Activated naive CD8-positive, alpha-beta T cell treated with anti-CD3 and anti-CD28 coated beads, Interleukin-2, amount 10 ng/mL, durations not matched to agents 7 days and 5 days (primary cell): Measurements from ENCODE around the gene STBD1. TPM values are rescaled to one million over a fixed set of nuclear protein-coding genes. Genes with fewer than 3 reads are reported as not detected.
"Not testable (repeated sequence)": the region's sequence is repeated elsewhere in the genome, so short reads cannot be mapped to it uniquely, and the experiment has no call there.

Source experiments
- ATAC-seq: fragments of 150-1000 bp; cut with Tn5 transposase; one replicate; pipeline ENCODE4 v1.10.0; 2021; ENCODE audit warnings: low read depth, moderate library complexity
- POLR2A ChIA-PET: fragments of 350-600 bp; sonication (Branson Sonifier 250); formaldehyde crosslinking; loops from one replicate; lab custom pipeline; 2021; ENCODE audit warnings: antibody characterized with exemption; lab: Charles Lee
- DNase-seq: peaks from one replicate; pipeline ENCODE4 v3.0.0; 2021
- H3K27ac Mint-ChIP-seq: one replicate; pipeline ENCODE4 v1.8.0; 2022; ENCODE audit warnings: mild to moderate bottlenecking, mixed read lengths
- H3K27me3 Mint-ChIP-seq: one replicate; pipeline ENCODE4 v1.8.0; 2022; ENCODE audit warnings: mild to moderate bottlenecking, moderate library complexity, mixed read lengths
- H3K36me3 Mint-ChIP-seq: one replicate; pipeline ENCODE4 v1.8.0; 2021; ENCODE audit warnings: mild to moderate bottlenecking, mixed read lengths
- H3K4me1 Mint-ChIP-seq: one replicate; pipeline ENCODE4 v1.8.0; 2021; ENCODE audit warnings: mixed read lengths
- H3K4me3 Mint-ChIP-seq: one replicate; pipeline ENCODE4 v1.8.0; 2022; ENCODE audit warnings: mild to moderate bottlenecking, moderate library complexity, mixed read lengths
- H3K9me3 Mint-ChIP-seq: one replicate; pipeline ENCODE4 v1.8.0; 2021; ENCODE audit warnings: mixed read lengths
- total RNA-seq, 2 experiments: library from RNA; stranded (reverse); gene quantifications; one replicate each; pipeline ENCODE4 v1.2.3, GENCODE V29; 2021

STBD1 gene
- total RNA-seq, 2 experiments from 2014 or later, result 0.44 to 0.68 TPM

DNA sequence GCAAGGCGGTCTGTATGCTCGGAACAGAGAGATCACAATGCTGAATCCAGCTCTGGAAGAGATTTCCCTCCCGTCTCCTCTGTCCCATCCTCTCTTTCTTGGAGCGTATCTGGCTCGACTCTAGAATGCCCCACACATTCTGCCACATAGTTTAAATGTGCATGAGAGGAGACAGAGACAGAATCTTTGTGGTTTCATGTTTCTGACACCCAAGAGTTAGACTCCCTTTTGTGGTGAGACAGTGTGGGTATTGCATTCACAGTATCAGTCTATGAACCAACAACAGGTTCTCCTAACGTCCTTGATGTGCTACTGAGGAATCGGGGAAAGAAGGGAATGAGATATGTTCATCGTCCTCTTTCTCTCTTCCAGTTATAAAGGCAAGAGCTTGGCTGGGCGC is 29.7 kb upstream of the STBD1 start:
- POLR2A ChIA-PET, result no interaction called here
- Mint-ChIP-seq H3K27me3 (peaks cover 21% of the 10 kb centered on the region), H3K4me3 (no peak overlapping the region), H3K36me3 (no peaks in the 10 kb centered on the region), H3K9me3 (no peaks in the 10 kb centered on the region), H3K4me1 (peaks cover 2% of the 10 kb centered on the region), H3K27ac (no peak overlapping the region)
- DNase-seq (no peak), ATAC-seq (no peak)

DNA sequence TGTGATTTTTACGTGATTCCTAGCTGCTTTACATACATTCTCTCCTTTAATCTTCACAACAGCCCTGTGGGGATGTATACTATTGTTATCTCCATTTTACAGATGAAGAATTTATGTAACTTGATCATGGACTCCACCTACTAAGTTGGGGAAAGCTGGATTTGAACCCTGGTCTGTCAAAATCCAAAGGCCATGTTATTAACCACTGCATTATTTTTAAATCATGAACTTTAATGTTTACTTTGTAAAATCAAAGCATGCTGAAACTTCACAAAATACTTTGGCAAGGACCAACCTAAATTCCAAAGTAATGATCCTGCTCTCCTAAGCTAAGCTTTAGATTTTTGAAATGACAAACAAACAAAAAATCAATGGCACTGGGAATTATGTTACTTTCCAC is 28.9 kb upstream of the STBD1 start:
- H3K27me3 Mint-ChIP-seq, result peaks cover 21% of the 10 kb centered on the region
- no peaks in the 10 kb centered on the region for H3K9me3 Mint-ChIP-seq
- H3K27ac Mint-ChIP-seq, result no peak overlapping the region
- POLR2A ChIA-PET, result no interaction called here
- no peak overlapping the region for H3K4me3 Mint-ChIP-seq
- ATAC-seq, result no peak
- H3K36me3 Mint-ChIP-seq, result no peaks in the 10 kb centered on the region
- no peak for DNase-seq
- H3K4me1 Mint-ChIP-seq, result peaks cover 2% of the 10 kb centered on the region

DNA sequence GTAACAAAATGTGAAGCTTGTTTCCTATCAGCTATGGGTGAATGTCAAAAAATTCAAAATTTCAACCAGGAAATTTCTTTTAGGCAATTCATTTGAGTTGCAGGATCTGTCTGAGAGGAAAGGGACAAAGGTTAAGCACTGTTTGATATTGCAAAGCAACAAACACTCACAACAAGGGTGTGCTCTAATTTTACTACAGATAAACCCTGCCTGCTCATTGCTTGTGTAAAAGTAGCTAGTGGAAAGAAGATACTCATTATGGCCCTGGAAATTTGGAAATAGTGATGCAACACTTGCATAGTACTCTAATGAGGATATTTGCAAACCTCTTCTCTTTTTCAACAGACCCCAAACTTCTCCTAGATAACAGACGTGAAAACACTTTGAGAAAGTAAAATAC is 27.9 kb upstream of the STBD1 start:
- ATAC-seq, result no peak
- no peak overlapping the region for H3K4me3 Mint-ChIP-seq
- H3K9me3 Mint-ChIP-seq, result no peaks in the 10 kb centered on the region
- H3K27ac Mint-ChIP-seq, result no peak overlapping the region
- no peaks in the 10 kb centered on the region for H3K36me3 Mint-ChIP-seq
- H3K4me1 Mint-ChIP-seq, result peaks cover 2% of the 10 kb centered on the region
- DNase-seq, result no peak
- H3K27me3 Mint-ChIP-seq, result peaks cover 21% of the 10 kb centered on the region
- POLR2A ChIA-PET, result no interaction called here

DNA sequence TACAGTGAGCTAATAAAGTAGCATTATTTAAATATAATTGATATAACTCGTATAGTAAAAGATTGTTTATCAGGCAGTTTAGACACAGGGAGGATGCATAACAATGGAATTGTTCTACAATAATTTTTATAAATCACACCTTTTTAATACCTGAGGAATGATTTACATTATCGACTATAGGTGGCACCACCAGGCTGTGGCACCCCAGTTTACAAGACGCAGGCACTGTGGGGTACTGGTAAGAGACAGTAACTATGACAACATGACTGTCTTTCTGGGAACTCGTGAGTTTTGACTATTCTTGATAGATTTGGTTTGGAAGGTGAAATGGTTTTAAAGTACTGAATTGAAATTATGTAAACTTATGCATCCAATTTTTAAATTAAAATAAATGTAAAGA is 27.1 kb upstream of the STBD1 start:
- Mint-ChIP-seq H3K4me1 (peaks cover 2% of the 10 kb centered on the region), H3K9me3 (no peaks in the 10 kb centered on the region), H3K27ac (no peak overlapping the region), H3K36me3 (no peaks in the 10 kb centered on the region), H3K4me3 (no peak overlapping the region), H3K27me3 (peaks cover 18% of the 10 kb centered on the region)
- POLR2A ChIA-PET, result no interaction called here
- DNase-seq (no peak), ATAC-seq (no peak)

DNA sequence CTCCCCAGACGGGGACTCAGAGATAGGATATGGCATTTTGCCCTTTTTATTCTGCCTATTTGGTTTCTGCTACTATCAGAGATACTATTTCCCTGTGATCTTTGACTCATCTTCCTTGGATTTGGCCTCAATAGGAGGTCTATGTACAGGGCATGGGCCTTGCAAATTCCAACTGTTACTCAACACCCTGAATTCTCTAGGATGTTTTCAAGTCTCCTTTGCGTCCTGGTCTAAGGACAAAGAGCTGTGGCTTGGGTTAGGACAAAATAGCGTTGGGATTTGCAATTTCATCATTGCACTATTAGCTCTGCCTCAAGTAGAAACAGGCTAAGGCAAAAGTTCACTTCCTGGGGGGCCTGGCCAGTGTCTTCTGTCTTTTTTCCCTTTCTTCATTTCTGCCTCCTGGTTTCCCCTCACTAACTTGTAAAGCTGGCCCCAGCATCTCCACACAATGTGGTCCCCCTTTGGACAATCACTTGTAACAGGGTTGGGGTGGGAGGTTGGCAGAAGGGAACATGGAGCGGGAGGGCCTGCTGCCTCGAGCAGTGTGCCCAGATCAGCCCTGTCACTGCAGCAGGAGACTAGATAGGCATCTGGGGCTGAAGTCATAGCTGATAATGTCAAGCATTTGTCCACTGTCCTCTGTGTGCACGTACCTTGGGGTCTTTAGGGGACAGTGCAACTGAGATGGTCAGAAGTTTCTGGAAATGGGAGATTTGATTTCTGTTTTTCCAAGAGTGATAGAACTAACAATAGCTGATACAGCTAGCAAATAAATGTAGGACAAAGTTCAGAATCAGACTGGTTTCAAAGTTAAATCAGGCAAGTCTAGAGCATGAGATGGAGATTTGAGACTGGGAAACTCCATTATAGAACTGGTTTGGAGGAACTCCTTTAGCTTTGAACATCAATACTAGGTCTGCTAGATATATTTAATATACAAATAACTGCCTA is 25.8 kb upstream of the STBD1 start:
- DNase-seq (no peak), ATAC-seq (no peak)
- POLR2A ChIA-PET, result no interaction called here
- no peak overlapping the region for H3K4me3 Mint-ChIP-seq
- no peaks in the 10 kb centered on the region for H3K36me3 Mint-ChIP-seq
- H3K27ac Mint-ChIP-seq, result no peak overlapping the region
- peaks cover 13% of the 10 kb centered on the region for H3K27me3 Mint-ChIP-seq
- H3K9me3 Mint-ChIP-seq, result no peaks in the 10 kb centered on the region
- peaks cover 2% of the 10 kb centered on the region for H3K4me1 Mint-ChIP-seq

DNA sequence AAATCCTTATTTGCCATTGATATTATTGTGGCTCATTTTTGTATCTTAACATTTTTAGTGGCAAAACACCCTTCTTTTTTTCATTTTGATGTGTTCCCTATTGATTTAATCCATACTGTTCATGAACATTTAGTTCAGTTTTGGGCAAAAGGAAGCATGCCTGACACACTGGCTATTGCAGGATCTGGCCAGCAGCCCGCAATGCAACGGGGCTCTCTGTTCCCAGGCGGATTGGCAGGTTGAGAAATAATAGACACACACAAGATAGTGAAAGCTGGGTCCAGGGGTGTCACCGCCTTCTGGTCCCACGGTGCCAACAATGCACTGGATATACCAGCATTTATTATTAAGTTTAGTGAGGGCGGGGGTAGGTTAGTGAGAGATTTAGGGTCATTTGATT is 24.9 kb upstream of the STBD1 start:
- ATAC-seq, DNase-seq, H3K4me3 Mint-ChIP-seq, H3K9me3 Mint-ChIP-seq, H3K4me1 Mint-ChIP-seq, H3K36me3 Mint-ChIP-seq, H3K27me3 Mint-ChIP-seq, H3K27ac Mint-ChIP-seq, POLR2A ChIA-PET: not testable (repeated sequence)

DNA sequence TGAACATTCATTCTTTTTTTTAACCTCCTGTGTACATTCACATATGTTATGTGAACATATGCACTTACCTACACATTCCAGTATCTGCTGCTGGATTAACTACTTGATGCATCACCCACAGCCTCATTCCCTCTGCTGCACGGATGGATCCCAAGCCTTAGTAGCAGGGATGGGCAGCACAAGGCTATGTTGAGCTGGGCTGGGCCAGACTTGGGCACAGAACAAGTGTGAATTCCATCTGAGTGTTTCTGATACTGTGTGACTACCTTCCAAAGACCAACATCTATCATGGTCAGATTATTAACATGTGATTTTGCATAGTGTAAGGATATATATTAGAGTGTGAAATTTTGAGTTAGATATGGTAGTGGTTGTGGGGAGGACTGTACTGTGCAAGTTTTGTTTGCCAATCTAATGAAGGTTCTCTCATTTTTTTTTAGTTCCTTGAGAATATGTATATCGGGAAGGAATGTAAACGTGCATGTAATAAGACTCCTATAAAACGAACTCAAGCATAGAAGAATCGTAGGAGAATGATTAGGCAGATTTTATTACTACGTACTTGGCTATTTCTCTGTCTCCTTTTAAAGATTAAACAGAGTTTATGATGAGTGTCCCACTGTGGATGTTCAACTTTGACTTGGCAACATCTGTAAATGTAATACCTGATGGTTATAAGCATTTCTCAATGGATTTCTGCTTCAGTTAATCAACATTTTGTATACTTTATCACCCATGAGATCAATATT is 23.4 kb upstream of the STBD1 start:
- no peaks in the 10 kb centered on the region for H3K4me1 Mint-ChIP-seq
- POLR2A ChIA-PET, result no interaction called here
- peaks cover 13% of the 10 kb centered on the region for H3K27me3 Mint-ChIP-seq
- H3K4me3 Mint-ChIP-seq, result no peak overlapping the region
- H3K36me3 Mint-ChIP-seq, result no peaks in the 10 kb centered on the region
- no peak overlapping the region for H3K27ac Mint-ChIP-seq
- H3K9me3 Mint-ChIP-seq, result peaks cover 4% of the 10 kb centered on the region
- ATAC-seq (no peak), DNase-seq (no peak)

DNA sequence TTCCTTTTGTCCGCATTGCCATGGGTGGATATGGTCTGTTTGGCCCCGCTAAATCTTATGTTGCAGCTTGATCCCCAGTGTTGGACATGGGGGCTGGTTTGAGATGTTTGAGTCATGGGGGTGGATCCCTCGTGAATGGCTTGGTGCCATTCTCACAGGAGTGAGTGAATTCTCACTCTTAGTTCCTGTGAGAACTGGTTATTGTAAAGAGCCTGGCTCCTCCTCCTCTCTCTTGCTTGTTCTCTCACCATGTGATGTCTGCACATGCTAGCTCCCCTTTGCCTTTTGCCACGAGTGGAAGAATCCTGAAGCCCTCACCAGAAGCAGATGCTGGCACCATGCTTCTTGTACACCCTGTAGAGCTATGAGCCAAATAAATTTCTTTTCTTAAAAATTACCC is 22.6 kb upstream of the STBD1 start:
- no peak for DNase-seq
- ATAC-seq, result no peak
- H3K4me3 Mint-ChIP-seq, result no peak overlapping the region
- no peak overlapping the region for H3K27ac Mint-ChIP-seq
- peaks cover 15% of the 10 kb centered on the region for H3K27me3 Mint-ChIP-seq
- POLR2A ChIA-PET, result no interaction called here
- peaks cover 4% of the 10 kb centered on the region for H3K9me3 Mint-ChIP-seq
- no peaks in the 10 kb centered on the region for H3K4me1 Mint-ChIP-seq
- H3K36me3 Mint-ChIP-seq, result no peaks in the 10 kb centered on the region

DNA sequence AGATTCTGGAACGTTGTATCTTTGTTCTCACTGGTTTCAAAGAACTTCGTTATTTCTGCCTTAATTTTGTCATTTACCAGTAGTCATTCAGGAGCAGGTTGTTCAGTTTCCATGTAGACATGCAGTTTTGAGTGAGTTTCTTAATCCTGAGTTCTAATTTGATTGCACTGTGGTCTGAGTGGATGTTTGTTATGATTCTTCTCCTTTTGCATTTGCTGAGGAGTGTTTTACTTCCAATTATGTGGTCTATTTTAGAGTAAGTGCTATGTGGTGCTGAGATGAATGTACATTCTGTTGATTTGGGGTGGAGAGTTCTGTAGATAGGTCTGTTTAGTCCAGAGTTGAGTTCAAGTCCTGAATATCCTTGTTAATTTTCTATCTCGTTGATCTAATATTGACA is 18.7 kb upstream of the STBD1 start:
- H3K36me3 Mint-ChIP-seq, H3K9me3 Mint-ChIP-seq, ATAC-seq, H3K4me3 Mint-ChIP-seq, POLR2A ChIA-PET, H3K4me1 Mint-ChIP-seq, DNase-seq, H3K27ac Mint-ChIP-seq: not testable (repeated sequence)
- H3K27me3 Mint-ChIP-seq, result peaks cover 19% of the 10 kb centered on the region

DNA sequence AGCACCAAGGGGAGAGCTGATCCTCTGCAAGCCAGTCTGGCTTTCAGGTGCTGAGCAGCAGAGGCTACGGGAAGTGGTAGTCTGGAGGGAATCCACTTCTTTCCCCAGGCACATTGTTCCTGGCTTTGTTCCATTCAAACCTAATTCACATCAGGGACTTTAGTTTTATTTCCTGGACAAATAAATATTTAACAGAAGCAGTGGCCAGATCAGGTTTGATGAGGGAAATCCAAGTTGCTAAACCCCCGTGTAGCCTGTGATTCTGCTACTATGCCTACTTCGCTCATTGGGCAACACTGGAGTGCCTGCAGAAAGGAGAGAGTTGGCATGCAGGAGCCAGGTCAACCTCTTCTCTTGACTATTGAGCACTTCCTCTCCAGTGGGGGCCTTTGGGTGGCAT is 13.8 kb upstream of the STBD1 start:
- Mint-ChIP-seq H3K27me3 (peaks cover 17% of the 10 kb centered on the region), H3K4me1 (no peaks in the 10 kb centered on the region), H3K27ac (no peak overlapping the region), H3K4me3 (no peak overlapping the region), H3K36me3 (peaks cover 6% of the 10 kb centered on the region), H3K9me3 (peaks cover 11% of the 10 kb centered on the region)
- POLR2A ChIA-PET, result no interaction called here
- ATAC-seq, result no peak
- no peak for DNase-seq

DNA sequence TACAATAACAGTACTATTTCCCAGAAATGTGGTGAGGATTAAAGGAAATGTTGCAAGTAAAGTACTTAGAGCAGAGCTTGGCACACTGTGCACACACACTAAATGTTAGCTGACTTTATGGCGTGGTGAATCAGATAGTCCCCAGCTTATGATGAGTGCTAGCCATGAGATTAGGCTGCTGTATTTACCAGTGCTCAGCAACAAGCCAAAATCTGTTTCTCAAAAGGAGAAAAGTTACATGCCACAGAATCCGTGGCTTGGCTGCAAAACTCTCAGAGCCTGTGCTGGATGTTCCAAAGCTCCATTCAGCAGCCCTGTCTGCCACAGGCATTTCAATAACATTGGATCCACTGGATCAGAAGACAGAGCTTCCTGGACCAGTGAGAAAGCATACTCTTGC is 12.8 kb upstream of the STBD1 start:
- Mint-ChIP-seq H3K4me3 (no peak overlapping the region), H3K27me3 (peaks cover 12% of the 10 kb centered on the region), H3K27ac (no peak overlapping the region), H3K9me3 (peaks cover 17% of the 10 kb centered on the region), H3K4me1 (no peaks in the 10 kb centered on the region), H3K36me3 (peaks cover 9% of the 10 kb centered on the region)
- DNase-seq (no peak), ATAC-seq (no peak)
- POLR2A ChIA-PET, result no interaction called here

DNA sequence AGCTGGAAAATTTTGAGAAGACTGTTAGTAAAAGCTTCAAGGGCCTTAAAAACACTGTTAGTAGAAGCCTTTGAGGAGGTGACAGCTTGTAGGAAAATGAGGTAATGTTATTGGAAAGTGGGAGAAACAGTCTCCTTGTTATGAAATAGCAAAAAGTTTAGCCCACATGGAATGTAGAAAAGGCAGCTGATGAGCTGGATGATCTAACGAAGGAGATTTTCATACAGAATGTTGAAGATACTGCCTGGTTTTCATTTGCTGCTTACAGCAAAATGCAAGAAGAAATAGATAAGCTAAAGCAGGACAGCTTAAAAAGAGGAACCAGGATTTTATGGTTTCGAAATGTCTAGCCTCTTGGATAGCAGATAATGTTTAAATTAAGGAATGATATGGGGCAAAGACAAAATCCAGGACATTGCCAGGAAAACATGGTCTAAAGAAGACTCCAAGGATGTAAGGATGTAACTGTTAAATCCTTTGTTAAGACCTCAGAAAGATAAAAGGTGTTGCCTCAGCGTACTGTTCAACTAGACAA is 10.2 kb upstream of the STBD1 start:
- POLR2A ChIA-PET, result no interaction called here
- H3K4me3 Mint-ChIP-seq, result no peak overlapping the region
- peaks cover 11% of the 10 kb centered on the region for H3K27me3 Mint-ChIP-seq
- H3K36me3 Mint-ChIP-seq, result peaks cover 9% of the 10 kb centered on the region
- H3K4me1 Mint-ChIP-seq, result peaks cover 9% of the 10 kb centered on the region
- ATAC-seq, result no peak
- peaks cover 15% of the 10 kb centered on the region for H3K9me3 Mint-ChIP-seq
- H3K27ac Mint-ChIP-seq, result no peak overlapping the region
- no peak for DNase-seq

DNA sequence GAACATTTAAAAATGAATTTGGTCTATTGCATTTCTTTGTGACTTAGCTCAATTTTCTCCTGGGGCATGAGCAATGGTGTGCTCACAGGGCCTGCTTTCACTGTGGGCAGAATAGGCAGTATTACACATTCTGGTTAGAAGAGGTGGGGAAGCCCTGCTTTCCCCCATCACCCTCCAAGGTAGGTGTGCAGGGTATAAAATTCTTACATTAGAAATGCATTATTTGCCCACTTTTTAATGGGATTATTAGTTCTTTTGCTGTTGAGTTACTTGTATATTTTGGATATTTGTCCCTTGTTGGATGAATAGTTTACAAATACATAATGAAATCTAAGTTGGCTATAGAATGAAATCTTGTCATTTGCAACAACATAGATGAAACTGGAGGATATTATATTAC is 8.3 kb upstream of the STBD1 start:
- H3K36me3 Mint-ChIP-seq, result peaks cover 9% of the 10 kb centered on the region
- POLR2A ChIA-PET, result no interaction called here
- no peak overlapping the region for H3K4me3 Mint-ChIP-seq
- DNase-seq, result no peak
- peaks cover 10% of the 10 kb centered on the region for H3K27me3 Mint-ChIP-seq
- no peak overlapping the region for H3K27ac Mint-ChIP-seq
- no peak for ATAC-seq
- peaks cover 23% of the 10 kb centered on the region for H3K4me1 Mint-ChIP-seq
- H3K9me3 Mint-ChIP-seq, result peaks cover 15% of the 10 kb centered on the region

DNA sequence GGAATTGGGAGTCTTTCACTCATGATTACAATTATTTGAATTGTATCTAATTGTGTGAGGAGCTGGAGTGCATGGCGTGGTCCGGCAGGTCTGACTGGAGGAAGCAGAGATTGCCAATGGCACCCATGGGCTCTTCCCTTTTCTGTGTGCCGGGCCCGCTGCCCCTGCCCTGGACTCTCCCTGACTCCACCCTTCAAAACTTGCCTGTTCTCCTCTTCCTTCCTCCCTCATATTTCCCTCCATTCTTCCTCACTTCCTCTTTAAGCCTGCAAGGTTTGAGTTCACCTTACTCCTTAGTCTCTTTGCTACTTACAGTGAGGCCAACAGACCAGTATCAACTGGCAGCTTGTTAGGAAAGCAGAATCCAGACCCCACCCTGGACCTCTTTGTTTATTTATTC is 6.5 kb upstream of the STBD1 start:
- Mint-ChIP-seq H3K27ac (no peak overlapping the region), H3K36me3 (peaks cover 9% of the 10 kb centered on the region), H3K9me3 (peaks cover 15% of the 10 kb centered on the region), H3K4me1 (peaks cover 31% of the 10 kb centered on the region), H3K27me3 (peaks cover 14% of the 10 kb centered on the region), H3K4me3 (no peak overlapping the region)
- no peak for DNase-seq
- POLR2A ChIA-PET, result no interaction called here
- ATAC-seq, result no peak
